Hepatocyte (in vitro differentiated cells): ENCODE results near the gene ABCC6. TPM values are rescaled to one million over a fixed set of nuclear protein-coding genes. Genes with fewer than 3 reads are reported as not detected.
"Not testable (repeated sequence)": the region's sequence is repeated elsewhere in the genome, so short reads cannot be mapped to it uniquely, and the experiment has no call there.

Experiments
- DNase-seq: peaks from one replicate; pipeline ENCODE4 v3.0.0-alpha.2; 2016; ENCODE audit warnings: low spot score
- H2AFZ ChIP-seq: fragments of 200-600 bp; sonication (generic); 2 replicates; pipeline ENCODE4 v1.6.0; 2016; ENCODE audit warnings: antibody characterized with exemption, mild to moderate bottlenecking
- H3K27ac ChIP-seq: fragments of 200-600 bp; sonication (generic); 2 replicates; pipeline ENCODE4 v1.5.1; 2016; ENCODE audit warnings: mild to moderate bottlenecking
- H3K27me3 ChIP-seq: fragments of 200-600 bp; sonication (generic); 2 replicates; pipeline ENCODE4 v1.6.1; 2016
- H3K36me3 ChIP-seq: fragments of 200-600 bp; sonication (generic); replicated peaks from 2 replicates; pipeline ENCODE4 v1.5.1; 2016; ENCODE audit warnings: low read depth; ENCODE audit not compliant: insufficient read depth
- H3K4me1 ChIP-seq: fragments of 200-600 bp; sonication (generic); 2 replicates; pipeline ENCODE4 v1.5.1; 2016; ENCODE audit warnings: mild to moderate bottlenecking, moderate library complexity; ENCODE audit not compliant: insufficient read depth
- H3K4me2 ChIP-seq: fragments of 200-600 bp; sonication (generic); 2 replicates; pipeline ENCODE4 v1.6.0; 2016
- H3K4me3 ChIP-seq: fragments of 200-600 bp; sonication (generic); 2 replicates; pipeline ENCODE4 v1.5.1; 2016; ENCODE audit warnings: mild to moderate bottlenecking
- H3K79me2 ChIP-seq: fragments of 200-600 bp; sonication (generic); 2 replicates; pipeline ENCODE4 v1.6.0; 2017; ENCODE audit warnings: mild to moderate bottlenecking
- H3K9me2 ChIP-seq: fragments of 200-600 bp; sonication (generic); replicated peaks from 2 replicates; pipeline ENCODE4 v1.6.0; 2017; ENCODE audit warnings: mild to moderate bottlenecking; ENCODE audit not compliant: insufficient read depth
- H3K9me3 ChIP-seq: fragments of 200-600 bp; sonication (generic); 2 replicates; pipeline ENCODE4 v1.5.1; 2016; ENCODE audit warnings: low read depth, mild to moderate bottlenecking
- H4K20me1 ChIP-seq: fragments of 200-600 bp; sonication (generic); 2 replicates; pipeline ENCODE4 v1.6.0; 2016; ENCODE audit warnings: mild to moderate bottlenecking; ENCODE audit not compliant: insufficient read depth, poor library complexity, severe bottlenecking
- EZH2 ChIP-seq: fragments of 200-600 bp; sonication (generic); IDR thresholded peaks from 2 replicates; pipeline ENCODE4 v1.6.1; 2016; ENCODE audit warnings: antibody characterized with exemption, mild to moderate bottlenecking, borderline replicate concordance
- EZH2phosphoT487 ChIP-seq: fragments of 200-600 bp; sonication (generic); IDR thresholded peaks from one replicate; pipeline ENCODE4 v1.6.1; 2018; ENCODE audit warnings: antibody characterized with exemption, mild to moderate bottlenecking, low read depth, moderate library complexity; ENCODE audit not compliant: unreplicated experiment, severe bottlenecking
- WGBS: methylation state at CpG from one replicate; pipeline ENCODE4 v1.1.6; 2016; ENCODE audit warnings: low lambda C conversion rate; ENCODE audit errors: missing lambda C conversion rate; 5-methylcytosine and 5-hydroxymethylcytosine counted together
- polyA plus RNA-seq: library from polyadenylated mRNA; unstranded; fragments of >200 nt; fragmentation: Nextera tagmentation; extraction: Ambion mirVana; gene quantifications from 2 replicates; pipeline ENCODE4 v1.2.1, GENCODE V29; 2016
- total RNA-seq: library from RNA; depleted of rRNA; stranded (reverse); fragments of >200 nt; gene quantifications from 2 replicates; pipeline ENCODE4 v1.2.3, GENCODE V29; 2014
- TF ChIP-seq, protein P1 (sequence below): fragments of 200-600 bp; sonication (generic); IDR thresholded peaks from 2 replicates; pipeline ENCODE4 v1.5.1; 2016; ENCODE audit warnings: antibody characterized with exemption, mild to moderate bottlenecking; ENCODE audit not compliant: poor library complexity

Gene ABCC6
- total and polyA plus RNA-seq, 2 experiments from 2014 or later, result 41.2 to 46.8 TPM

DNA sequence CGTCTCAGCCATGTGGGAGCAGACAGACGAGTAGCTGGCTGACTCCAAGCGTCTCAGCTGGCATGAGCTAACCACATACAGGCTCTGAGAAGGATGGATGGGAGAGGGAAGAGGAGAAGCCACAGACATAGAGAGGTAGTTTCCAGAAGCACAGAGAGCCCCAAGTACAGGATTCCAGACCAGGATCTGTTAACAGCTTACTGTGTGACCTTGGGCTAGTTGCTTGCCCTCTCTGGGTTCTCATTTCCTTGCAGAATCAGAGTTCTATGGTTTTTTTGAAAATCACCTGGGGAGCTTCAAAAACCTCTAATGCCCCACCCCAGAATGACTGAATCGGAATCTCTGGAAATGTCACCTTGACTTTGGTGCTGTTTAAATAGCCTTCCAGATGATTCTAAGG lies 60.2 kb downstream of the ABCC6 start:
- Histone ChIP-seq H3K4me3 (no peak overlapping the region), H4K20me1 (no peaks in the 10 kb centered on the region), H3K27me3 (no peaks in the 10 kb centered on the region), H3K9me3 (no peaks in the 10 kb centered on the region), H3K27ac (no peak overlapping the region), H3K36me3 (peaks cover 6% of the 10 kb centered on the region), H3K4me1 (no peaks in the 10 kb centered on the region), H3K4me2 (no peak overlapping the region), H3K9me2 (no peaks in the 10 kb centered on the region), H3K79me2 (no peaks in the 10 kb centered on the region), H2AFZ (no peak overlapping the region)
- WGBS, result 93% methylated on average over 4 of the region's 4 CpGs
- no peak for TF ChIP-seq EZH2
- no peak for TF ChIP-seq EZH2phosphoT487
- TF ChIP-seq, protein P1, sequence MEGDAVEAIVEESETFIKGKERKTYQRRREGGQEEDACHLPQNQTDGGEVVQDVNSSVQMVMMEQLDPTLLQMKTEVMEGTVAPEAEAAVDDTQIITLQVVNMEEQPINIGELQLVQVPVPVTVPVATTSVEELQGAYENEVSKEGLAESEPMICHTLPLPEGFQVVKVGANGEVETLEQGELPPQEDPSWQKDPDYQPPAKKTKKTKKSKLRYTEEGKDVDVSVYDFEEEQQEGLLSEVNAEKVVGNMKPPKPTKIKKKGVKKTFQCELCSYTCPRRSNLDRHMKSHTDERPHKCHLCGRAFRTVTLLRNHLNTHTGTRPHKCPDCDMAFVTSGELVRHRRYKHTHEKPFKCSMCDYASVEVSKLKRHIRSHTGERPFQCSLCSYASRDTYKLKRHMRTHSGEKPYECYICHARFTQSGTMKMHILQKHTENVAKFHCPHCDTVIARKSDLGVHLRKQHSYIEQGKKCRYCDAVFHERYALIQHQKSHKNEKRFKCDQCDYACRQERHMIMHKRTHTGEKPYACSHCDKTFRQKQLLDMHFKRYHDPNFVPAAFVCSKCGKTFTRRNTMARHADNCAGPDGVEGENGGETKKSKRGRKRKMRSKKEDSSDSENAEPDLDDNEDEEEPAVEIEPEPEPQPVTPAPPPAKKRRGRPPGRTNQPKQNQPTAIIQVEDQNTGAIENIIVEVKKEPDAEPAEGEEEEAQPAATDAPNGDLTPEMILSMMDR, result no peak
- no peak for DNase-seq

- WGBS, result 87% methylated on average over 3 of the region's 3 CpGs
- Histone ChIP-seq H3K27me3 (no peaks in the 10 kb centered on the region), H3K4me1 (no peaks in the 10 kb centered on the region), H3K9me3 (no peaks in the 10 kb centered on the region), H3K4me2 (no peak overlapping the region), H4K20me1 (no peaks in the 10 kb centered on the region), H3K36me3 (peaks cover 6% of the 10 kb centered on the region), H3K27ac (no peak overlapping the region), H2AFZ (no peak overlapping the region), H3K9me2 (no peaks in the 10 kb centered on the region), H3K79me2 (no peaks in the 10 kb centered on the region), H3K4me3 (no peak overlapping the region)
- DNase-seq, result no peak
- no peak for TF ChIP-seq EZH2phosphoT487
- TF ChIP-seq, protein P1, result no peak
- no peak for TF ChIP-seq EZH2
Measured at GRCh38 chr16:16162591-16162990, 60.7 kb downstream of the ABCC6 start.

DNA sequence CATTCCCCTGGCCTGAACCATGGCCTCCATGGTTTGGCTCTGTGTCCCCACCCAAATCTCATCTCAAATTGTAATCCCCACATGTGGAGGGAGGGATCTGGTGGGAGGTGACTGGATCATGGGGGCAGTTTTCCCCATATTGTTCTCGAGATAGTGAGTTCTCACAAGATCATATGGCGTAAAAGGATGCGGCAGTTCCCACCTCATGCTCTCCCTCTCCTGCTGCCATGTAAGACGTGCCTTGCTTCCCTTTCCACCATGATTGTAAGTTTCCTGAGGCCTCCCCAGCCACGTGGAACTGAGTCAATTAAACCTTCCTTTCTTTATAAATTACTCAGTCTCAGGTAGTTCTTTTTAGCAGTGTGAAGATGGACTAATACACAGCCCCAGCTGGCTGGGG lies 61.5 kb downstream of the ABCC6 start:
- H3K9me3 ChIP-seq, H3K4me2 ChIP-seq, H2AFZ ChIP-seq, H3K27me3 ChIP-seq, DNase-seq, H3K79me2 ChIP-seq, H3K9me2 ChIP-seq, H3K27ac ChIP-seq, H3K36me3 ChIP-seq, H4K20me1 ChIP-seq, H3K4me1 ChIP-seq, H3K4me3 ChIP-seq: not testable (repeated sequence)
- 83% methylated on average over 5 of the region's 5 CpGs for WGBS

- H4K20me1 ChIP-seq, result no peaks in the 10 kb centered on the region
- WGBS, result 90% methylated on average over 5 of the region's 5 CpGs
- no peak overlapping the region for H2AFZ ChIP-seq
- H3K4me3 ChIP-seq, result no peak overlapping the region
- no peaks in the 10 kb centered on the region for H3K9me3 ChIP-seq
- no peak for DNase-seq
- H3K79me2 ChIP-seq, result no peaks in the 10 kb centered on the region
- no peak overlapping the region for H3K4me2 ChIP-seq
- no peaks in the 10 kb centered on the region for H3K4me1 ChIP-seq
- H3K36me3 ChIP-seq, result peaks cover 6% of the 10 kb centered on the region
- no peak overlapping the region for H3K27ac ChIP-seq
- TF ChIP-seq, protein P1, result no peak
- TF ChIP-seq EZH2phosphoT487 (no peak), EZH2 (no peak)
- no peaks in the 10 kb centered on the region for H3K27me3 ChIP-seq
- no peaks in the 10 kb centered on the region for H3K9me2 ChIP-seq
Measured at GRCh38 chr16:16161319-16161718, 62.0 kb downstream of the ABCC6 start.
